GM12878 (cell line): ENCODE measurements around the gene EPB41L4A. TPM values are rescaled to one million over a fixed set of nuclear protein-coding genes. Genes with fewer than 3 reads are reported as not detected.

Experiments used
- ATAC-seq: fragments of 200-7000 bp; cut with Tn5 transposase; 3 replicates; pipeline ENCODE4 v1.9.1; 2020; ENCODE audit warnings: mild to moderate bottlenecking, moderate library complexity
- BruUV-seq: library from RNA; stranded (reverse); fragments of 400-500 nt; replicated peaks from 2 replicates; lab custom pipeline; 2021; lab: Mats Ljungman, UMichigan
- CTCF ChIA-PET: fragments of 300-600 bp; sonication (Branson Sonifier 250); formaldehyde crosslinking; extraction: SDS; loops from one replicate; lab custom pipeline; 2021; ENCODE audit warnings: inconsistent platforms; lab: Yijun Ruan, JAX
- POLR2A ChIA-PET: fragments of 350-600 bp; formaldehyde crosslinking; extraction: SDS; loops from one replicate; lab custom pipeline; 2021; ENCODE audit warnings: inconsistent platforms; lab: Charles Lee
- RAD21 ChIA-PET: fragments of 300-600 bp; sonication (Branson Sonifier 250); formaldehyde crosslinking; loops from one replicate; lab custom pipeline; 2023; ENCODE audit warnings: antibody characterized with exemption; ENCODE audit not compliant: unreplicated experiment; lab: Charles Lee
- SMC1A ChIA-PET: fragments of 300-600 bp; sonication (Branson Sonifier 250); formaldehyde crosslinking; loops from one replicate; lab custom pipeline; 2023; ENCODE audit not compliant: unreplicated experiment, uncharacterized antibody; lab: Charles Lee
- DNase-seq: peaks from one replicate; pipeline ENCODE4 v3.0.0-alpha.2; 2011; ENCODE audit warnings: low read depth, low spot score
- FAIRE-seq: peaks from 3 replicates; lab custom pipeline; 2011; peaks lifted over from hg19 to GRCh38; lab: Jason Lieb, UNC
- H2AFZ ChIP-seq: 2 replicates; pipeline ENCODE4 v1.6.0; 2011; ENCODE audit warnings: low read depth, low read length, control low read depth; ENCODE audit not compliant: control insufficient read depth
- H3K27ac ChIP-seq: 2 replicates; pipeline ENCODE4 v1.5.1; 2011; ENCODE audit warnings: control low read depth; ENCODE audit not compliant: control insufficient read depth, insufficient read depth
- H3K27me3 ChIP-seq, 2 experiments: replicated peaks in 1 of 2; 2 replicates each; pipeline versions ENCODE4 v1.6.0 to v1.6.1; 2011; ENCODE audit warnings: low read length in 1 of 2; ENCODE audit not compliant: control insufficient read depth in 2 of 2, insufficient read depth in 2 of 2
- H3K36me3 ChIP-seq, 2 experiments: 2 replicates each; pipeline ENCODE4 v1.5.1; 2011; ENCODE audit warnings: low read length in 1 of 2; ENCODE audit not compliant: control insufficient read depth in 2 of 2, insufficient read depth in 2 of 2
- H3K4me1 ChIP-seq: 2 replicates; pipeline ENCODE4 v1.6.1; 2011; ENCODE audit warnings: mild to moderate bottlenecking, low read length, moderate library complexity, mixed read lengths; ENCODE audit not compliant: control insufficient read depth, insufficient read depth
- H3K4me2 ChIP-seq: 2 replicates; pipeline ENCODE4 v1.6.0; 2011; ENCODE audit warnings: control low read depth; ENCODE audit not compliant: control insufficient read depth, insufficient read depth
- H3K4me3 ChIP-seq: fragments of 200-600 bp; sonication (generic); 2 replicates; pipeline ENCODE4 v1.5.1; 2016
- H3K79me2 ChIP-seq: 2 replicates; pipeline ENCODE4 v1.6.0; 2011; ENCODE audit warnings: low read length; ENCODE audit not compliant: control insufficient read depth, insufficient read depth
- H3K9ac ChIP-seq: 2 replicates; pipeline ENCODE4 v1.8.0; 2011; ENCODE audit warnings: low read length, control low read depth, mixed read lengths; ENCODE audit not compliant: control insufficient read depth, insufficient read depth
- H3K9me3 ChIP-seq: replicated peaks from 3 replicates; pipeline ENCODE4 v1.5.1; 2011; ENCODE audit warnings: mild to moderate bottlenecking, low read length; ENCODE audit not compliant: control insufficient read depth, insufficient read depth
- H4K20me1 ChIP-seq: 2 replicates; pipeline ENCODE4 v1.6.0; 2011; ENCODE audit not compliant: control insufficient read depth, insufficient read depth
- CHD1 ChIP-seq: IDR thresholded peaks from 2 replicates; pipeline ENCODE4 v1.6.1; 2012; ENCODE audit warnings: low read depth, low read length, improper control_type of control experiment
- EZH2 ChIP-seq: IDR thresholded peaks from 2 replicates; pipeline ENCODE4 v1.6.1; 2012; ENCODE audit warnings: low read depth, mild to moderate bottlenecking, control low read depth, inconsistent platforms, low read length, borderline replicate concordance; ENCODE audit not compliant: control insufficient read depth
- GABPA ChIP-seq: IDR thresholded peaks from 2 replicates; pipeline ENCODE4 v1.6.1; 2014; ENCODE audit warnings: antibody characterized with exemption, low read depth, mild to moderate bottlenecking, inconsistent platforms
- IKZF1 ChIP-seq: fragments of 450-650 bp; conservative IDR thresholded peaks from 2 replicates; pipeline ENCODE4 v1.6.1; 2017; ENCODE audit warnings: antibody characterized with exemption, mild to moderate bottlenecking
- KAT2A ChIP-seq: conservative IDR thresholded peaks from 2 replicates; pipeline ENCODE4 v1.6.1; 2011; ENCODE audit warnings: low read depth, low read length; ENCODE audit not compliant: control insufficient read depth
- RAD21 ChIP-seq: IDR thresholded peaks from 2 replicates; pipeline ENCODE4 v1.6.1; 2011; ENCODE audit warnings: mild to moderate bottlenecking, low read depth, low read length, moderate library complexity; ENCODE audit not compliant: insufficient read depth
- RELA ChIP-seq: fragments of 450-650 bp; IDR thresholded peaks from 2 replicates; pipeline ENCODE4 v1.8.0; 2014; ENCODE audit warnings: borderline replicate concordance; ENCODE audit not compliant: partially characterized antibody
- SREBF1 ChIP-seq: IDR thresholded peaks from 2 replicates; pipeline ENCODE4 v1.6.1; 2012; ENCODE audit warnings: mild to moderate bottlenecking, low read length
- SUZ12 ChIP-seq: fragments of 200-600 bp; sonication (generic); IDR thresholded peaks from one replicate; pipeline ENCODE4 v1.6.1; 2018; ENCODE audit warnings: antibody characterized with exemption, mild to moderate bottlenecking; ENCODE audit not compliant: unreplicated experiment
- USF2 ChIP-seq: IDR thresholded peaks from 2 replicates; pipeline ENCODE4 v1.6.1; 2011; ENCODE audit warnings: low read depth, low read length, improper control_type of control experiment, borderline replicate concordance
- WGBS: methylation state at CpG from one replicate; pipeline ENCODE4 v1.1.6; 2016; ENCODE audit warnings: low lambda C conversion rate; ENCODE audit not compliant: insufficient replicate concordance, insufficient coverage; ENCODE audit errors: missing lambda C conversion rate; 5-methylcytosine and 5-hydroxymethylcytosine counted together
- in situ Hi-C: fragments of 300-500 bp; cut with MboI; formaldehyde crosslinking; loops from 9 replicates; pipeline ENCODE4 v1.14.3; 2018; ENCODE audit warnings: mixed read lengths
- intact Hi-C: fragments of 100-400 bp; cut with micrococcal nuclease; formaldehyde crosslinking; loops from one replicate; pipeline ENCODE4 v1.14.2; 2022; ENCODE audit not compliant: unreplicated experiment
- polyA plus RNA-seq, 11 experiments: library from polyadenylated mRNA; depleted of rRNA in 4 of 11; unstranded in 6 of 11; stranded (reverse) in 5 of 11; fragments of >200 nt; fragmentation: Nextera tagmentation in 4 of 11; fragmentation: Illumina TruSeq in 1 of 11; extraction: Ambion mirVana in 4 of 11; extraction: Trizol in 1 of 11; gene quantifications; 1 replicate in 1 of 11; 2 replicates in 10 of 11; pipeline versions ENCODE4 v1.2.1 to v1.2.3, GENCODE V29; 2011 to 2016; ENCODE audit warnings: inconsistent platforms in 2 of 11, missing spikeins in 2 of 11, low read depth in 1 of 11
- total RNA-seq, 4 experiments: library from RNA; depleted of rRNA in 3 of 4; stranded (reverse); fragments of >200 nt in 3 of 4; fragmentation: Illumina TruSeq in 1 of 4; extraction: Trizol in 1 of 4; gene quantifications; 2 replicates each; pipeline versions ENCODE4 v1.2.1 to v1.2.3, GENCODE V29; 2013 to 2021

Gene EPB41L4A
- total and polyA plus RNA-seq, 10 of the 15 experiments (the other 5 are each of a cell fraction or from before 2014, with no cell fraction given), result 0.10 to 0.67 (median 0.30) TPM

GRCh38 chr5:112121258-112121657 lies 297.8 kb downstream of the EPB41L4A start (continued):
- TF ChIP-seq SUZ12 (no peak), SREBF1 (no peak), EZH2 (no peak), KAT2A (no peak), RELA (no peak), GABPA (no peak), USF2 (no peak)

- Histone ChIP-seq H3K27ac (no peak overlapping the region), H3K79me2 (no peaks in the 10 kb centered on the region), H3K4me2 (no peak overlapping the region), H3K27me3 (no peaks in the 10 kb centered on the region), H3K4me3 (no peak overlapping the region), H3K9ac (no peak overlapping the region), H3K36me3 (no peaks in the 10 kb centered on the region), H2AFZ (no peak overlapping the region), H4K20me1 (no peaks in the 10 kb centered on the region), H3K9me3 (peaks cover 15% of the 10 kb centered on the region; the same call in 2 of the 3 replicates), H3K4me1 (peaks cover 24% of the 10 kb centered on the region)
- ChIA-PET CTCF (interaction anchor here (1.0 to 1.4 kb wide), 4 partner anchors 9 to 26 kb away, joined by 3 to 6 read pairs (median 3); no protein-coding TSS in a partner anchor), SMC1A (interaction anchor here (1.9 to 2.3 kb wide), 3 partner anchors 9 to 11 kb away, joined by 6 to 7 read pairs (median 7); no protein-coding TSS in a partner anchor), RAD21 (interaction anchor here (1.3 kb wide), 1 partner anchor 24 kb away, joined by 3 read pairs; no protein-coding TSS in a partner anchor), POLR2A (no interaction called here)
- WGBS, result 16% methylated on average over 2 of the region's 2 CpGs
- in situ Hi-C loops, result no loop called here
- BruUV-seq, result no TSS peak
- TF ChIP-seq CHD1 (no peak), IKZF1 (0 out of 2 replicates have a peak, but pooled peaks have one; percentile 3), RAD21 (0 out of 2 replicates have a peak, but pooled peaks have one; percentile 15)
- ATAC-seq (peak; percentile 29), DNase-seq (no peak), FAIRE-seq (no peak)
- intact Hi-C loops, result loop anchor here (5.0 kb wide), 2 partner anchors 98 to 113 kb away; no protein-coding TSS in a partner anchor
These were observed 299.1 kb downstream of the EPB41L4A start for GRCh38 chr5:112119969-112120368.
